Measurements from ENCODE around the gene ALG8. TPM values are rescaled to one million over a fixed set of nuclear protein-coding genes. Genes with fewer than 3 reads are reported as not detected.
"Not testable (repeated sequence)": the region's sequence is repeated elsewhere in the genome, so short reads cannot be mapped to it uniquely, and the experiment has no call there.

Gene ALG8
- 44.8 TPM for polyA plus RNA-seq (2013, experiment 1 of 2; ENCODE audit: insufficient read length)
- polyA plus RNA-seq (2013, experiment 2 of 2; ENCODE audit: insufficient read length): 43.2 TPM

- peak; percentile 95 for DNase-seq
Observed at GRCh38 chr11:78139422-78140391, at the start of gene ALG8. ALG8 (minus strand) TSS chr11:78139626; CDS start chr11:78139588, 38 bp downstream.

DNA sequence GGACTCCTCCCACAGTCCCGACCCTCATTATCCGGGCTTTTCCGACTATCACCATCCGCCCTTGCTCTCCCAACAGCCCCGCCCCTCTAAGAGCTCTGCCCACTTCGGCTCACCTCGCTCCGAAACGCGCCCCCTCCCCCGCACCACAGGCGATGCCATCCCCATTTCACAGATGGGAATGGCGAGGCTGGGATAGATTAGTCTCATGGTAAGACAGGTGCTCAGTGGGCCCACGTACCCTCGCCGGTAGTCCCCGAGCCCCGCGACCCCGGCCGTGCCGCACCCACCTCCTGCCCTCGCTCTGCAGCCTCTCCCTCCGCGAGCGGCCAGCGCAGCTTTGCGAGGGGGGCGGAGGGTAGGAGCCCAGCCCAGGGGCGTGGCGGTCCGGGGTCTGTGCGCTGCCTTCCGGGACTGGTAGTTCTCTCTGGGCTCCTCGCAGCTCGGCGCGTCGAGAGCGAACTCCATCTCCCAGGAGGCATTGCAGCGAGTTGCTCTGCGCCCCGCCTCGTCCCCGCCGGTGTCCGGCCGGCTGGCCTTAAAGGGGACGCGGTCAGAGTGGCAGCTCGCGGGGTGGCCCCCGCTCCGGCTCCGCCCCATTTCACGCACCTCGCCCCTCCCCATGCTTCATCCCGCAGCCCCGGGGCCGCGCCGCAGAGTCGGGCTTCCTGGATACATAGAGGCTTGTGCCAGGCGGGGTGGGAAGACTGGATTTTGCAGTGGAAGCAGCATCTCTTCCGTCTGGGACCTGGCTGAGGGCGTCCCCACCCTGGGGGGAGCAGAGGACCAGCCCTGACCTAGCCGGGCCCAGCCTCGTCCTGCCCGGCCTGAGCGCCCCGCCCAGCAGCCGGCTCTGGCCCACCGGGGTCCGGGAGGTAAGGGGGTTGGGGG, 49.1 kb upstream of the ALG8 start, which contains the start of the genes KCTD21 and USP35:
Gene KCTD21, minus strand, starts transcription at position 341 of the 888 bp plus-strand sequence. CDS start 14,072 bp downstream, outside the sequence.
Gene USP35, plus strand, starts transcription at position 634 of the 888 bp plus-strand sequence. CDS start 7,327 bp downstream, outside the sequence.
- peak; percentile 96 for DNase-seq

GRCh38 chr11:78187366-78188285, 48.2 kb upstream of the ALG8 start:
- DNase-seq: peak; percentile 6

- DNase-seq: peak; percentile 61
Observed at GRCh38 chr11:78181185-78181584, 41.8 kb upstream of the ALG8 start.

DNA sequence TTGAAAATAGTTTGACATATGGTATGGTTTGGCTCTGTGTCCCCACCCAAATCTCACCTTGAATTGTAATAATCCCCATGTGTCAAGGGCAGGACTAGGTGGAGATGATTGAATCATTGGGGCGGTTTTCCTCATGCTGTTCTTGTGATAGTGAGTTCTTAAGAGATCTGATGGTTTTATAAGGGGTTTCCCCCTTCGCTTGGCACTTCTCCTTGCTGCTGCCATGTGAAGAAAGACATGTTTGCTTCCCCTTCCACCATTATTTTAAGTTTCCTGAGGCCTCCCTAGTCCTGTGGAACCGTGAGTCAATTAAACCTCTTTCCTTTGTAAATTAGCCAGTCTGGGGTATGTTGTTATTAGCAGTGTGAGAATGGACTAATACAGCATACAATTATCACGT, 41.3 kb upstream of the ALG8 start:
- no peak for DNase-seq

- DNase-seq: no peak
Observed at GRCh38 chr11:78179459-78180071, 40.1 kb upstream of the ALG8 start.

DNA sequence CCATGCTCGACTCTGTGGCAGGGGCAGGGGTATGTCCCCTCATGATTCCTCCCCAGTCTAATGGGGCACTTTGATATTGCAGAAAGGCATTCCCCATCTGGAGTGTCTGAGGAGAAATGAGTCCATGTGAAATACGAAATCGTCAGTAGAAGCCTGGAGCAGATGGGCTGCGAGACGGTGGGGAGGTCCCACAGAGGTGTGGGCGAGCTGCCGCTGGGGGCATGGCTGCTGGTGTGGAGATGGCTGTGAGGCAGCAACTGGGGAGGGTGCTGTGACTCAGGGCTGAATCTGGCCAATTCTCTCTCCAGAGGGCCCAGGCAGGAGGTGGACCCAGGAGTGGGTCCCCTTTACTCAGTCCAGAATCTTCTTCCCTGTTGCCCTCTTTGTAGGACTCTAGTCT, 37.8 kb upstream of the ALG8 start:
- DNase-seq: no peak

- no peak for DNase-seq
Observed at GRCh38 chr11:78176605-78177141, 37.2 kb upstream of the ALG8 start.

GRCh38 chr11:78175862-78176261, 36.4 kb upstream of the ALG8 start:
- not testable (repeated sequence) for DNase-seq

- no peak for DNase-seq
Observed at GRCh38 chr11:78171951-78172350, 32.5 kb upstream of the ALG8 start.

DNA sequence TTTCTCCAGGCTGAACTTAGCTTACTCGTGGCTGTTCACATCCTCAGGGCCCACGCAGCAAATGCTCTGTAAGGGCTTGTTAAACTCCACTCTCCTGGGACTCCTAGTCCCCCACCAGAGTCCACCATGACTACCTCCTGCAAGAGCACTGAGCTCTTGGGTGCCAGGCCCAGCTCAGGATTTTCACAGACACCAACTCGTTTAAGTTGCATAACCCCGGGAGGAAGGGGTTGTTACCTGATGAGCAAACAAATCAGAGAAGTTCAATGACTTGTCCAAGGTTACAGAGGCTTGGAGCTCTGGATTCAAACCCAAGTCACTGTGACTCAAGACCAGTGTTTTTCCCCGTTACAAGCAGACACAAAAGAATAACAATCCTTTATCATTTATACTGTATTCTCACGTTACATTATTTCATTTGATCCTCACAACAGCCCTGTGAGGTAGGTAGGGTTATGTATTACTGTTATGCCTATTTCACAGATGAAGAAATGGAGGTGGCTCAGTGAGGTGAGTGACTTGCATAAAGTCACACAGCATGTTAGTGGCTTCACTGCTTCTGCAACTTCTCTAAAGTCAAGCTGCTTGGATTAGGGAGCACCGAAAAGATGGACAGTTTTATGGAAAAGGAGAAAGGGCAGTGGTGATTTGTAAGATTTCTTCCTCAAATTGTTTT, 31.6 kb upstream of the ALG8 start:
- DNase-seq: no peak

DNA sequence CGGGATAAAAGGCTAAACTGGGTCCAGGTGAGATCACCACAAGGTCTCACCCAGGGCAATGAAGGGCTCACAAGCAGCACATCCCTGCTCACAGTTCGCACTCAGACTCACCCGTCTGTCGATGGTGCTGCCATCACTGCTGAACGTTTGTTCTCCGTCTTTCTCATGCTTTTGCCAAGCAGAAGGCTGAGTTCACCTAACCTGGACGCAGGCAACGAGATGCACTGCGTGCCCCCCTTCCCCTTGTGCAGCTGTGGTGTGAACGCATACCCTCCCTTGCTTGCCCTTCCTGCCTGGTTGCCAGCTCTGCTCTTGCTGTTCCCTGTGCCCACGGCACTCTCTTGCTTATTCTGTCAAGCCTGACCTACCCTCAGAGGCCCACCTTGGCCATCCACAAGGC, 31.0 kb upstream of the ALG8 start:
- DNase-seq: no peak

DNA sequence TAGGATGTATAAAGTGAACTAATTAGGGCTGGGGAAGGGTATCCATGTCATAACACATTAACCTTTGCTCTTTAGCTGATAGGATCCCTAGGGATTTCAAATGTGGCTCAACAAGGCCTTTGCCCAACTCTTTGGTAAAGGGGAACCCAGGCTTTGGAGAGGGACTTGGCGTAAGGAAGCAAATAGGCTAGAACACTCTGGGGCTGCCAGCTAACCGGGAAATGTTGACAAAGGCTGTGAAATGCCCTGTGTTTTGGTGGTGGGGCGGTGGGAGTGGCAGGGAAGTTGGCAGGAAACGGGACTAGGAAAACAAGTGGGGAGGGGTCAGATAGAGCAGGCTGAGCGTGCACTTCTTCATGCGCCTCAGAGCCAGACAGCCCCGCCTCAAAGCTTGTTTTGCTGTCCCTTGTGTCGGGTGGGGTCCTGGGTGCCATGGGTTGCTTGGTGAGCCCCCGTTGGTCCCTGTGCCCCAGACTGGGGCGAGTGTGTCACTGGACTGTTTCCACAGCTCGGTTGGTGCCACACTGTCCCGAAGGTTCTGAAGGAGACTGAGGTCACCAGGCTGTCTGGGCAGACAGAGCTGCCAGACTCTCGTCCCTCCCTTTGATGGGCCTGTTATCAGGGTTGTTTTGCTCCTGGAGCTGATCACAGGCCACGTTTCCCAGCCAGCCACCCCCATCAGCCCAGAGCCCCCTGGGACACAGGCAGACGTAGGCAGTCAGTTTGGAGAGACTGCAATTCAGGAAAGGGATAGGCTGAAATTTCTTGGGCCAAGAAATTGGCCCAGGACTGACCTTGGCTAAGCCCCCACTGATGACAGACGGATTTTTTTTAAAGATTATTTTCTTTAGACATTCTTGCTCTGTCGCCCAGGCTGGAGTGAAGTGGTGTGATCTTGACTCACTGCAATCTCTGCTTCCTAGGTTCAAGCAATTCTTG, 29.4 kb upstream of the ALG8 start:
- DNase-seq: peak; percentile 86

GRCh38 chr11:78166855-78167469, 27.5 kb upstream of the ALG8 start:
- DNase-seq: no peak

DNA sequence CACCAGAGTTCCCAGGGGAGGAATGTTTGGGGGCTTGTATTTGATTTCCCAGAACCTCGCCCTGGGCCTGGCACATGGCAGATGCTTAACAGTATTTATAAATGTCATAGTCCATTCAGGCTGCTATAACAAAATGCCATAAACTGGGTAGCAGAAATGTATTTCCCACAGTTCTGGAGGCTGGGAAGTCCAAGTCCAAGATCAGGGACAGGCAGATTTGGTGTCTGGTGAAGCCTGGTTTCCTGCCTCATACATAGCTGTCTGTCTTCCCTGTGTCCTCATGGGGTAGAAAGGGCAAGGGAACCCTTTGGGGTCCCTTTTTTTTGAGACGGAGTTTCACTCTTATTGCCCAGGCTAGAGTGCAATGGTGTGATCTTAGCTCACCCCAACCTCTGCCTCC, 25.0 kb upstream of the ALG8 start:
- no peak for DNase-seq

DNA sequence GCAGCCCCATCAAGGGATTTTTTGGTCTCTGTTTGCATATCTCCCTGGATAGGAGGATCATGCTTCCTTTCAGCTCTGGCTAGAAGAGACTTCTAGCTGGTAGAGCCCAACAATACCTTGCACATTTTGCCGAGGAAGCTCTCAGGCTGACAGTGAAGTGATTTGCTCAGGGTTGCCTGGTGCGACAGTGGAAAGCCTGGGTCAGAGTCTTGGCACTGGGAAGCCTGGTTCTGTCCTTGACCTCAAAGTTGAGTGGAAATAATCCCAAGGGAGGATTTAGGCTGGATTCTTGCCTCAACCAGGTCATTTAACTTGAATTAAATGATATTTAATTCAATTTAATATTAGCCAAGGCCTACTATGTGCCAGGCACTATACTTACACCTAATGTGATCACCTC, 24.4 kb upstream of the ALG8 start:
- no peak for DNase-seq

- DNase-seq: peak; percentile 47
Observed at GRCh38 chr11:78161962-78162371, 22.5 kb upstream of the ALG8 start.

- no peak for DNase-seq
Observed at GRCh38 chr11:78161346-78161745, 21.9 kb upstream of the ALG8 start.

DNA sequence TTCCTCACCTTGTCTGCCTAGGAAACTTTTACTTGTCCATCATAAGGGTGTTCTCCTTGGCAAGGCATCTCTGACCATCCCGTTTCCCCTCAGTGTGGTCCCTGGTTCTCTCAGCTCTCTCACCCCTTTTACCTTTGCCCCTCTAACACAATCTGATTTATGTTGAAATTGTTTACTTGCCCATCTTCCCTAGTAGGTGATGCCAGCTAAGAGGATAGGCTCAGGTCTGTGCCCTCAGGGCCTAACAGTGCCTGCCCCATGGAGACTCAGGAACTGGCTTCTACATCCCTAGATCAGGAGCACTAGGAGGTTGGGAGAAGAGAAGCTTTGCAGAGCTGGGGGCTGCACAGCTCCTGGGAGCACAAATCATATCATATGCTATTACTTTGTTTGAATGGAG, 21.1 kb upstream of the ALG8 start:
- no peak for DNase-seq
